Peyer's patch (tissue), 4 donors: ENCODE measurements around the gene CPPED1. TPM values are rescaled to one million over a fixed set of nuclear protein-coding genes. Genes with fewer than 3 reads are reported as not detected.
"Not testable (repeated sequence)": the region's sequence is repeated elsewhere in the genome, so short reads cannot be mapped to it uniquely, and the experiment has no call there.

ENCODE experiments used
- DNase-seq, 3 donors: peaks; one replicate each; pipeline ENCODE4 v3.0.0-alpha.2; 2017 to 2019
- H3K27ac ChIP-seq, 4 donors: fragments of 200-600 bp; sonication (generic); one replicate each; pipeline ENCODE4 v1.5.1; 2016 to 2019
- H3K27me3 ChIP-seq, 2 donors: fragments of 200-600 bp; sonication (generic); one replicate each; pipeline ENCODE4 v1.5.1; 2019
- H3K36me3 ChIP-seq, 3 donors: fragments of 200-600 bp; sonication (generic); one replicate each; pipeline ENCODE4 v1.5.1; 2016 to 2019
- H3K4me1 ChIP-seq, 4 donors: fragments of 200-600 bp; sonication (generic); one replicate each; pipeline ENCODE4 v1.5.1; 2016 to 2019
- H3K4me3 ChIP-seq, 4 donors: fragments of 200-600 bp; sonication (generic); 1 replicate in 3 of 4; 2 replicates in 1 of 4; pipeline ENCODE4 v1.5.1; 2016 to 2019; ENCODE audit warnings: mild to moderate bottlenecking in 1 of 4
- H3K9me3 ChIP-seq, 4 donors: fragments of 200-600 bp; sonication (generic); one replicate each; pipeline ENCODE4 v1.5.1; 2016 to 2019; ENCODE audit warnings: mild to moderate bottlenecking in 1 of 4
- CTCF ChIP-seq, 6 experiments: fragments of 450-650 bp in 4 of 6; fragments of 200-600 bp in 2 of 6; sonication (generic) in 1 of 6; IDR thresholded peaks; one replicate each; pipeline ENCODE4 v1.5.1; 2017 to 2019; ENCODE audit warnings: antibody characterized with exemption in 6 of 6, mild to moderate bottlenecking in 3 of 6, moderate library complexity in 1 of 6
- POLR2A ChIP-seq, 2 donors: fragments of 450-650 bp; IDR thresholded peaks; one replicate each; pipeline ENCODE4 v1.5.1; 2017; ENCODE audit warnings: antibody characterized with exemption in 2 of 2, mild to moderate bottlenecking in 2 of 2, moderate library complexity in 2 of 2
- total RNA-seq, 4 donors: library from RNA; depleted of rRNA; stranded (reverse); fragments of >200 nt; gene quantifications; one replicate each; pipeline ENCODE4 v1.1.0, GENCODE V29; 2016

CPPED1 gene
- total RNA-seq, 4 donors from 2014 or later: 26.7 to 47.9 (median 36.3) TPM

DNA sequence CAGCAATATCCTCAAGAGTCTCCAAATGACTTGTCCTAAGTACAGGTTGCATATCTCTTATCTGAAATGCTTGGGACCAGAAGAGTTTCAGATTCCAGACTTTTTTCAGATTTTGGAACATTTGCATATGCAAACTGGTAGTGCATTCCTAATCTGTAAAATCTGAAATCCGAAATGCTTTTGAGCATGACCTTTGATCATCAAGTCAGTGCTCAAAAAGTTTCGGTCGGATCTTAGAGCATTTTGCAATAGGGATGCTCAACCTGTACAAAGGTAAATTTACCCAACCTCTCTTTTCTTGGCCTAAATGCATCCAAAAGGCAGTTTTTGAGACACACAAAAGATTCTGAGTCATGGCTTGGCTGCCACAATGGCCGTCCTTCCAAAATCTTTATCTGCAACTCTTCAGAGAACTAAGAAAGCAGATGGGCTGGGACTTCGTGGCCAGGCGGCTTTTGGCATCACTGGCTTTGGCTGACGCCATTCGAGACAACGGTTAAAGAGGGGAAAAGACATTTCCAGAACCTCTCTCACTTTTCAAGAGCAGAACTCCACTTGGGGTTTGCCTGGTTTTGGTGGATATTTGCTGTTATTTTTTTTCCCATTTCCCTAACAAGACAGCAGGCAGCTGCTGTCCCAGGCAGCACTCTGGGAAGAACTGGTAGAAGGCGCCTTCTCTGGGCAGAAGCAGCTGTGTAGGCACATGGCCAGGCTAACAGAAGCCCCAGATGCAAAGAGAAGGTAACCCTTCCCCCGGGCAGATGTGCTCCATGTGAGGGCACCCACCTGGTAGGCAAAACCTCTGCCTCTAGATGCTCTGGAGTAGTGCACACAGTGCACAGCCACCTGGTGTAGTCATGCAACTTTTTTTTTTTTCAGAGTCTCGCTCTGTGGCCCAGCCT, 8.9 kb downstream of the CPPED1 start:
- no peak for DNase-seq
- no peak for TF ChIP-seq POLR2A (IDR thresholded peaks at IDR 0.05)
- no peak for TF ChIP-seq CTCF (IDR thresholded peaks at IDR 0.05)
- no peak overlapping the region for H3K4me3 ChIP-seq
- no peaks in the 10 kb centered on the region for H3K36me3 ChIP-seq
- H3K9me3 ChIP-seq: no peaks in the 10 kb centered on the region
- H3K4me1 ChIP-seq: no peaks in the 10 kb centered on the region
- no peak overlapping the region for H3K27ac ChIP-seq
- no peaks in the 10 kb centered on the region for H3K27me3 ChIP-seq

GRCh38 chr16:12793865-12794240, 9.8 kb downstream of the CPPED1 start:
- Histone ChIP-seq H3K4me3 (no peak overlapping the region), H3K27ac (no peak overlapping the region), H3K36me3 (no peaks in the 10 kb centered on the region), H3K27me3 (no peaks in the 10 kb centered on the region), H3K4me1 (no peaks in the 10 kb centered on the region), H3K9me3 (no peaks in the 10 kb centered on the region)
- no peak for DNase-seq
- no peak for TF ChIP-seq CTCF (IDR thresholded peaks at IDR 0.05)
- TF ChIP-seq POLR2A (IDR thresholded peaks at IDR 0.05): no peak

DNA sequence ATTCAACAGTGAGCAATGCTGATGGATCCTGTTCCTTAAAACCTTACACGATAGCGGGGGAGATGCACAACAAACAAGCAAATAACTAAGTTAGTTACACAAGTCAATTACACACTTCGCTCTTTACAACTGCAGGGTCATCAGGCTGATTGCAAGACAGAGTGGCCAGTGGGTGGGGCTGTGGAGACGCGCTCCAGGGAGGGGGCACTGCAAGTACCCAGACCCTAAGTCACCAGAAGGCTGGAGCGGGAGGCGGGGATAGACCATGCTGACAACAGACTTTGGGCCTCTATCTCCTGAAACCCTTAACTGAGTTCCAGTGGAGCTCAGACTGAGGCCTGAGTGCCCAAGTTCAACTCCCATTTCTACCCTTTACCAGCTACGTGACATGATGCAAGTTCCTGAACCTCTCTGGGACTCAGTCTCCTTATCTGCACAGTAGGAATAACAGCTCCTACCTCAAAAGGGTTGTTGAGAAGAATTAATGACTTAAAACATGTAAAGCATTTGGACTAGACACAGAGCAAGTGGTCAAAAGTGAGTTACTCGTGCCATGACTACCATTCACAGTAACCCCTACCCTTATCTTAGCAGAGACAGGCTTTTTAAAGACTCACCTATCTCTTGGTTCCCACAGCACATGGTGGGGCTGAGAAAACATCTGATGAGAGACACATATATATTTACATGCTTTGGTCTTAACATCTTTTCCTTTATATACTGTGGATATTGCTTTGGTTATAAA, 10.4 kb downstream of the CPPED1 start:
- Histone ChIP-seq H3K4me3 (no peak overlapping the region), H3K27ac (no peak overlapping the region), H3K9me3 (no peaks in the 10 kb centered on the region), H3K36me3 (no peaks in the 10 kb centered on the region), H3K27me3 (no peaks in the 10 kb centered on the region), H3K4me1 (no peaks in the 10 kb centered on the region)
- no peak for DNase-seq
- TF ChIP-seq POLR2A (IDR thresholded peaks at IDR 0.05): no peak
- TF ChIP-seq CTCF (IDR thresholded peaks at IDR 0.05): no peak

DNA sequence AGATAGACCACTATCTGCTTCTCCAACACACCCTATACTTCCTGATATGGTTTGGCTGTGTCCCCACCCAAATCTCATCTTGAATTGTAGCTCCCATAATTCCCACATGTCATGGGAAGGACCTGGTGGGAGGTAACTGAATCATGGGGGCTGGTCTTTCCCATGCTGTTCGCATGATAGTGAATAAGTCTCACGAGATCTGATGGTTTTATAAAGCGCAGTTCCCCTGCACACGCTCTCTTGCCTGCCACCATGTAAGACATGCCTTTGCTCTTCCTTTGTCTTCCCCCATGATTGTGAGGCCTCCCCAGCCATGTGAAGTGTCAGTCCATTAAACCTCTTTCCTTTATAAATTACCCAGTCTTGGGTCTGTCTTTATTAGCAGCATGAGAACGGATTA, 11.2 kb downstream of the CPPED1 start:
- H3K36me3 ChIP-seq, H3K4me3 ChIP-seq, DNase-seq, H3K9me3 ChIP-seq, H3K27ac ChIP-seq, H3K27me3 ChIP-seq, H3K4me1 ChIP-seq: not testable (repeated sequence)

- no peak for TF ChIP-seq POLR2A (IDR thresholded peaks at IDR 0.05)
- TF ChIP-seq CTCF (IDR thresholded peaks at IDR 0.05): no peak
- H3K27me3 ChIP-seq: no peaks in the 10 kb centered on the region
- no peak overlapping the region for H3K27ac ChIP-seq
- no peaks in the 10 kb centered on the region for H3K9me3 ChIP-seq
- no peak for DNase-seq
- no peak overlapping the region for H3K4me3 ChIP-seq
- H3K36me3 ChIP-seq: no peaks in the 10 kb centered on the region
- no peaks in the 10 kb centered on the region for H3K4me1 ChIP-seq
These were observed 12.3 kb downstream of the CPPED1 start for GRCh38 chr16:12791340-12791739.

DNA sequence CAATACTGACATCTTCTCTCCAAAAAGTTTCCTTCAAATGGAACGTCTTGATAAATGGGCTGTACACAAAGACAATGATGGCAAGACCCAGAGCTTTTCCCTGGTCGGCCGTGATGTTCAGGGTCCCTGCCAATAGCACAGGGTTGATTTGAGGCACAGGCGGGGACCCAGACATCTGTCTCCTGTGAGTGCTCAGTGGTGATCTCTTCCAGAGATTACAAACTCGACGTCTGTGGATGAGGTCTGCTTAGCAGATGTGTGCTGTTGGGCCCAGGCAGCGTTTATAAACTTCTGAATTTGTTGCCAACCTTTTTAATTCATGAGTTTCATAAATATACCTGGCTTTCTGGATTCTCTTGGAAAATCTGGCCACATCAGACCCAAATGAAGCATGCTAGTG, 14.9 kb downstream of the CPPED1 start:
- H3K4me3 ChIP-seq: no peak overlapping the region
- H3K9me3 ChIP-seq: peaks cover 0 to 4% (median 0%) of the 10 kb centered on the region in 4 donors
- H3K4me1 ChIP-seq: no peaks in the 10 kb centered on the region
- DNase-seq: no peak
- no peak overlapping the region for H3K27ac ChIP-seq
- no peak for TF ChIP-seq CTCF (IDR thresholded peaks at IDR 0.05)
- TF ChIP-seq POLR2A (IDR thresholded peaks at IDR 0.05): no peak
- no peaks in the 10 kb centered on the region for H3K36me3 ChIP-seq
- H3K27me3 ChIP-seq: no peaks in the 10 kb centered on the region
